Keratinocyte (primary cell): ENCODE results near the gene HOXD13.

Source experiments
- CTCF ChIP-seq, 3 experiments: IDR thresholded peaks in 1 of 3; conservative IDR thresholded peaks in 1 of 3; optimal IDR thresholded peaks in 1 of 3; 2 replicates in 2 of 3; 3 replicates in 1 of 3; pipeline versions ENCODE3 to v1.5.1; 2011; ENCODE audit warnings: low read length in 3 of 3, mild to moderate bottlenecking in 3 of 3, moderate library complexity in 2 of 3, control low read depth in 1 of 3, inconsistent platforms in 1 of 3; ENCODE audit not compliant: insufficient read depth in 2 of 3; ENCODE audit errors: extremely low read depth in 1 of 3
- EZH2 ChIP-seq: IDR thresholded peaks from one replicate; pipeline ENCODE4 v1.6.1; 2012; ENCODE audit warnings: inconsistent platforms, mild to moderate bottlenecking, low read length, moderate library complexity

- no peak for TF ChIP-seq CTCF (optimal IDR thresholded peaks at IDR 0.05 in 1 of 3, IDR thresholded peaks at IDR 0.05 in 1 of 3, conservative IDR thresholded peaks at IDR 0.05 in 1 of 3; ENCODE audit: extremely low read depth in 1 of 3, insufficient read depth in 2 of 3, low read length in 3 of 3)
- TF ChIP-seq EZH2: no peak
These were observed 15.2 kb downstream of the HOXD13 start for GRCh38 chr2:176107731-176108181.
